Right ventricle myocardium inferior (tissue), 1 donor: Measurements from ENCODE around the gene TRIM42. TPM values are rescaled to one million over a fixed set of nuclear protein-coding genes. Genes with fewer than 3 reads are reported as not detected.
A peak's percentile ranks its signal among the peaks of the same experiment; 100 is the strongest.

Experiments used
- ATAC-seq: fragments of 200-7000 bp; cut with Tn5 transposase; one replicate; pipeline ENCODE4 v1.9.1; 2020; ENCODE audit warnings: mild to moderate bottlenecking, moderate library complexity
- DNase-seq: peaks from one replicate; pipeline ENCODE4 v3.0.0; 2021; ENCODE audit errors: missing footprints
- intact Hi-C: fragments of 100-400 bp; cut with DNase I; formaldehyde crosslinking; loops from one replicate; pipeline ENCODE4 v1.11.0; 2022
- total RNA-seq: library from RNA; stranded (reverse); fragmentation: NEBNext Ultra II Directional; extraction: Animal tissue kit (Norgen Biotek cat#: 25700); gene quantifications from one replicate; pipeline ENCODE4 v1.2.1, GENCODE V29; 2021
- donor health status: DM: no; HTN: yes; CAD: no; lungs with severe emphysema.

TRIM42 gene
- total RNA-seq, 1 donor from 2014 or later, result not detected

DNA sequence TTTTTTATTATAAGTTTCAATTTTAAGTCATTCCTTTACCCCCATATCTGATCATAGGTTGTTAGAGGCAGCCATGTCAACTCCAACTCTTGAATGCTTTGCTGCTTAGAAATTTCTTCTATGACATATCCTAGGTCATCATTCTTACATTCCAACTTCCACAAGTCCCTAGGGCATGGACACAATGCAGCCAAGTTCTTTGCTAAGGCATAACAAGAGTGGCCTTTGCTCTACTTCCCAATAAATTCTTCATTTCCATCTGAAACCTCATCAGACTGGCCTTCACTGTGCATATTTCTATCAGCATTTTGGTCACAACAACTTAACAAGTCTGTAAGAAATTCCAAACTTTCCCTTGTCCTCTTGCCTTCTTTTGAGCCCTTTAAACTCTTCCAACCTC lies 28.5 kb downstream of the TRIM42 start:
- DNase-seq, result no peak
- intact Hi-C loops, result no loop called here
- ATAC-seq, result no peak

DNA sequence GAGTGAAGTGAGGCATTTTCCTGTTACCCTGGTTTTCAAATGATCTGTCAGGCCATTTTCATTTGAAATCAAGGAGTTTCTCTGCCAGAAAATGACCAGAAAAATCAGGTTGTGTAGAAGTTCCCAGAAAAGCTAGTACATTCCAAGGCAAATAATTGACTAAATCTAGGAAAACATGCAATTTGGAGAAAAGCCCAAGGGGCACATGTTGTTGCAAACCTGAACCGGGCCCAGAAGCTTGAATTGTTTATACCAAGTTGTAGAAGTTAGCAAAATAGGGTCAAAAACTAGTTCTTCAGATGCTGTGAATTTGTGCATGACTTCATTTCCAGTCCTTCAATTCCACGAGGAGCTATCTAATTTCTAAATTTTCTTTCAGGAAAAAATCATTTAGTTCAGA lies 31.0 kb downstream of the TRIM42 start:
- DNase-seq (no peak), ATAC-seq (peak; percentile 38)
- intact Hi-C loops, result no loop called here

DNA sequence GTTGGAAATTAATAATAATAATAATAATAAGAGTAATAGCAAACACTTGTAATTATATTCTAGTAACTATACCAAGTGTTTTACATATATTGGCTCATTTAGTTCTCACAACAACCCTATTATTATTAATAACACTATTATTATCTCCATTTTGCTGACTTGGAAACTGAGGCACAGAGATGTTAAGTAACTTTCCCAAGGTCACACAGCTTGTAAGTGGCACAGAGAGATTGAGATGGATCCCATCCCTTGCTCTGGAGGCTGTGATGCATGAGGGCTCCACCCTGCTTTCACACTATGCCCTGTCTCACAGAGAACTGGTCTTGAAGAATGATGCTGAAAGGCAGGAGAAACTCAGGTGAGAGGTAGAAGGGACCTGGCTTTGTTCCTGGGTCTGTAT lies 31.9 kb downstream of the TRIM42 start:
- DNase-seq, result no peak
- ATAC-seq, result no peak
- intact Hi-C loops, result no loop called here

DNA sequence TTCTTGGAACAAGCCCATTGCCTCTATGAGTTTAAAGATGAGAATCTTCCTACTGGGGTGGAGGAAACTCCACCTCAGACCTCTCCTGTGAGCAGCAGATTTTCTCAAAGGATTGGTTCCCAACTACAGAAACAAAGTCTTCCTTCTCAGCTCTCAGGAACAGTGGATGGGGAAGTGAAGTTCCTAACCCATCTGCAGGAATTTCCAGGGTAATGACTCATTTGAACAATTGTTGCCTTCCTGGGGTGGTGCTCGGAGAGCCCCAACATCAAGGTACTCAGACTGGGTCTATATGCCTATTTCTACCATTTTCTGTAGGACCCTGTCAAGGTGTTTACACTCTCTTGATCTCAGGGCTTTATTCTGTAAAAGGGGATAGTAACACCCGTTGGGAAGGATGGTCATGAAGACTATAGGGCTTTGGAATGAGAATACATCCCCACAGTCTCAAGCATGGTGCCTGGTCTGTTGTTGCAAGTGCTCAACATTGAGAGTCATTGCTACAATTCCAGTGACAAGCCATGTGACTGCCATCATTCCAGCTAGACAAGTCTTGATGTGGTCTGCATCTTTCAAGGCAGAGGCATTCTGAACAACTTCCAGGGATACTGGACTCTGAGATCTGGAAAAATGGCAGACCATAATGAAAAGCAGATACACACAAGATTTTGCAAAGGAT lies 33.0 kb downstream of the TRIM42 start:
- intact Hi-C loops, result no loop called here
- DNase-seq (no peak), ATAC-seq (no peak)

DNA sequence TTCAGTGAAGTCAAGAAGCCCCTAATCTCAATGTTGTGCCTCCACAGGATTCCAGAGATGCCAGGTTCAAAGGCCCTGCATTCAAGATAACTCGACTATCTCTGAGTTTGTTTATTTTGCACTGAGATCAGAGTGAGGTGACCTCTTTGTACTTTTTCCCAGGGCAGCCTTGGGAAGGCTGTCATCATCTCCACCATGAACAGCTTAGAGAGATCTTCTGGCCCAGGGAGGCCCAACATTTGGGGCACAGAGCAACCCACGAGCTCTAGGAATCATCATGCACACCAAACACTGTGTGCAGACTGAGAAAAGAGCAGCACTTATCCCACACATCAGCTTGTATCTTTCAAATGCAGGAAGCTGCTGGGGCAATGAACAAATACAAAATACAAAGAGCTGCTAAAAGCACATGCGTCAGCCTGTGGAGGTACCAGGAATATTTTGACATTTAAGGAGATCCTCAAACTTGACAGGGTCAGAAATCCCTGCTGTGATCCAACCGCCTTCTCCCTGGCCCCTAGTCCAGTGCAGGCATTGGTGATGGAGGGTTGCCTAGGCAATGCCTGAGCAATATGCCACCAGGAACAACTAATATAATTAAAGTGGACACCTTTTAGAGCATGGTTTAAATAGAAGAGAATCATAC lies 33.6 kb downstream of the TRIM42 start:
- intact Hi-C loops, result no loop called here
- DNase-seq, result no peak
- no peak for ATAC-seq

DNA sequence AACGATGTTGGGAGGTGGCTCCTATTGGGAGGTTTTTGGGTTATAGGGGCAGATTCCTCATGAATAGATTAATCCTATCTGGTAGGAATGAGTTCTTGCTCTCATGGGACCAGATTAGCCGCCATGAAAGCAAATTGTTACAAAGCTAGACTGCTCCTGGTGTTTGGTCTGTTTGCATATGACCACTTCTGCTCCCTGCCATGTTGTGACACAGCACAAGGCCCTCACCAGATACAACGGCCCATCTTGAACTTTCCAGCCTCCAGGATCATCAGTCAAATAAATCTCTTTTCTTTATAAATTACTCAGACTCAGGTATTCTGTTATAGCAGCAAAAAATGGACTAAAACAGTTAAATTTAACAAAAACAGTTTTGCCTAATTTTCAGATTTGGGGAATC lies 34.4 kb downstream of the TRIM42 start:
- DNase-seq, result no peak
- intact Hi-C loops, result no loop called here
- no peak for ATAC-seq

DNA sequence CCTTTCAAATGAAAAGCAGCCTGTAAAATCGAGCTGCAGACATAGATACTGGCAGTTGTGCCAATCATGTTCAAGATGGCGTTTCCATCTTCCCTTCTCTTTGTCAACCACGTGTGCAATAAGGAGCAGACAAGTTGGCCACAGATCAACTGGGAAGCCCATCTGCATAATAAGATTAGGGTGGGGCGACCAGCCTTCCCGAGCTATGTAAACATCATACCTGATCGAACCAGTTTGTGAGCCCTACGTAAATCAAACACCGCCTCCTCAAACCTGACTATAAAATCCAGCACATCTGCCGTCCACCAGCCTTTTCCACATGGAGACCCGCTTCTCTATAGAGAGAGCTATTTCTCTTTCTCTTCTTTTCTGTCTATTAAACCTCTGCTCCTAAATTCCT lies 37.2 kb downstream of the TRIM42 start:
- intact Hi-C loops, result no loop called here
- ATAC-seq (no peak), DNase-seq (no peak)

DNA sequence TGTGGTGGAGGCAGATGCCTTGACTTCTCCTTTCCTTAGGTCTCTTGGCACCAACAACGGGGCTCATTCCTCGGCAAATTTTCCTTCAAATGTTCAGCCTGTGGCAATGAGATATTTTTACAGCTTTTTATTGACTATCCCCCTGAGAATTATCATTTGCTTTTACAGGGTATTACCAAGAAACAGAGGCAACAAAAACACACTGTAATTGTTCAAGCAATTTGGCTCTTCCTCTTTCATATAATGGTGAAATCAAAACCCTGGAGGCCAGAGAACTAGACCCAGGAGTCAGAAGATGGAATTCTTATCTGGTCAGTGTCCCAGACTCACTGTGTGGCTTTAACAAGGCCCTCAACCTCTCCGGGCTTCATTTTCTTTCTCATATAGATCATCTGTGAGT lies 40.1 kb downstream of the TRIM42 start:
- intact Hi-C loops, result no loop called here
- peak; percentile 66 for ATAC-seq

DNA sequence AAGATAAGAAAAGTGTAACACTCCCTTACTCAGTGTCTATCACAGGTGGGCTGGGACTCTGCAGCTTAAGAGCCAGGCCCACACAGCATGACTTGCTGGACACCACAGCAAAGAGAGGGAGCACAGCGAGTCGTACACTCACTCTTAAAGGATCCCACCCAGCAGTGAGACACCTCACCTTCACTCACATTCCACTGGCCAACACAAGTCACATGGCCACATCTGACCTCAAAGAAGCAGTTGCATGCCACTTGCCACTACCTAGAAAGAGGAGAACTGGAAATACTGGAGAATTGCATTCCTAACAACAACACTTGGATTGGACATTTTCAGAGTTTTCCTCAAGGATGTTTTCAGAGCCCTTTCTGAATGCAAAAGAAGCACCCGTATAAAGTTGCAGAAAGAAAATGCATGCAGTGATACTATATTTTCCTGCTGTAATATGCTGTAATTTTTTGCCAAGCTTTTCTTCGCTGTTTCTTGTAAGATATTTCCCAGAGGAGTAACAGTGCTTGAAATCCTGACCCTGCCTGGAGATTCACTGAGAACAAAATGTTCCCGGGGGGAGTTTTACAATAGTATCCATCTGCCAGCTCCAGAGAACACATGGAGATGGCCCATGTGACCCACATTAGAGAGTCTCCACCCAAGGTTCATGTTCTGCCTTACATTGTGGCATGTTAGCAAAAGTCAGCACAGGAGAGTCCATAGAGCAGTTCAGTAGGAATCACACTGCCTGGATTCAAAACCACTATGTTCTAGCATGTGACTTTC lies 42.2 kb downstream of the TRIM42 start:
- no peak for DNase-seq

More for the DNA sequence above, 40.1 kb downstream of the TRIM42 start:
- no peak for DNase-seq

DNA sequence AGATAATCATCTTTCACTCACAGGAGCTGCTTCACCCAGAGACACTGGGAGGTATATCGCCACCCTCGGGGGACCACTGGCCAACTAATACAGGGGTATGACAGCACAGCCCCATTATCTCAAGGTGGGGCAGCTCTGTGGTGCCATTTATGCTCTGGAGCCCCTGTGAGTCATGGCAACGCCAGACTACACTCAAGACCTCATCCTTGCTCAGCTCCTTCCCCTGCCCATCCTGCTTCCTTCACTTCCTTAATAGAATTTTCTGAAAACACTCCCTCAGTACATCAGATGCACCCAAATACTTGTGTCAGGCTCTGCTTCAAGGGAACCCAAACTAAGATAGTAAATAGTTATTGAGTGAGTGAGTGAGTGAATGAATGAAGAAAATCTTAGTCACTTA lies 45.7 kb downstream of the TRIM42 start:
- intact Hi-C loops, result loop anchor here (1.0 kb wide), 1 partner anchor 31 kb away; no protein-coding TSS in a partner anchor
- no peak for DNase-seq
- no peak for ATAC-seq

More for the DNA sequence above, 42.2 kb downstream of the TRIM42 start:
- peak; percentile 94 for ATAC-seq
- intact Hi-C loops, result no loop called here

DNA sequence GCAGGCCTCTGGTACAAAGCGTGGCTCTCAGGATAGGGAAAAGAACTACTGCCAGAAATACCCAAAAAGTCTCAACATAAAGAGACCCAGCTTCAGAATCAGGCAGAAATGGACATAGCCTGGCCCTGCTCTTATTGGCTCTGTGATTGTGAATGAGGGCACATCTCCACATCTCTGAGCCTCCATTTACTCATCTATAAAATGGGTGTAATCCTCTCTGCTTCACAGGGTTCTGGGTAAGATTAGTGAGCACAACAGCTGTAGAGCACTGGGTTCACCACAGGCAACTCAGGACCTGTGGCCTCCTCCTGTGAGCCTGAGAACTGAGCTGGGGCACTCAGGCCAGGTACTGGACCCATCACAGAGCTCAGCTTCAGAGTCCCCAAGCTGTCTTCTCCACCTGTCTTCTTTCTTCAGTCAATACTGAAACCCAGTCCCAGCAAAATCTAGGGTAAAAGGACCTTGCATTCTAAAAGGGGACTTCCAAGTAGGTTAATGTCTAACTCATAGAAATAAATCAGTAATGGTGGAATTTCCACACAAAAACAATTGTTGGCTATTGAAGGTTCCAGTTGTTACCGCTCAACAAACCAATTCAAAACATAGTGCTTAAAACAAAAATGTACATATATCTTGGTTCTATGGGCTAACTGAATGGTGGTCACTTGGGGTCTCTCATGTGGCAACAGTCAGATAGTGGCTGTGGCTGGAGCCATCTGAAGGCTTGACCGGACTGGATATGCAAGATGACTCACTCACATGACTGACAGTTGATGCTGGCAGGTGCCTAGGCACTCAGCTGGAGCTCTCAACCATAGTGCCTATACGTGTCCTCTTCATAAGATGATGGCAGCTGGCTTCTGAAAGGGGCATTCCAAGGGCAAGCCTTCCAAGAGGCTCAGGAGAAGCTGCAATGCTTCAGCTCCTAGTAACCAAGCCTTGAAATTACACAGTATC lies 47.3 kb downstream of the TRIM42 start:
- no peak for ATAC-seq
- no peak for DNase-seq
- intact Hi-C loops, result no loop called here

DNA sequence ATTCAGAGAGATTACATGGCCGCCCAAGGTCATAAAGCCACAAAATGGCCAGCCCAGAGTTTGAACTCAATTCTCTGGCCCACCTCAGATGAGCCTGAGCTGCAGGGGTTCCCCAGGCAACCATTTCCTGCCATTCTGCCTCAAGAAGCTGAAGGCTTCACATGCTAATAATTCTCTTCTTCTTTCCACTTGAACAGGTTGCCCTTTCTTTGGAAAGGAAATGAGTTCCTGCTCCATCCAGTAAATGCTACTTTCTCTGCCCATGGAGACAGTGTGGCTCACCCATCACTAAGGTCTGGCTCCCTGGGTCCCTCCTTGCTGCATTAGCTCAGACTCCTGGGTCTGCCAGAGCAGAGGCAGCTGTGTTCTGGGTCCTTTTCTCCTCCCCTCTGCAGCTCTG lies 48.2 kb downstream of the TRIM42 start:
- intact Hi-C loops, result no loop called here
- DNase-seq, result no peak
- no peak for ATAC-seq

DNA sequence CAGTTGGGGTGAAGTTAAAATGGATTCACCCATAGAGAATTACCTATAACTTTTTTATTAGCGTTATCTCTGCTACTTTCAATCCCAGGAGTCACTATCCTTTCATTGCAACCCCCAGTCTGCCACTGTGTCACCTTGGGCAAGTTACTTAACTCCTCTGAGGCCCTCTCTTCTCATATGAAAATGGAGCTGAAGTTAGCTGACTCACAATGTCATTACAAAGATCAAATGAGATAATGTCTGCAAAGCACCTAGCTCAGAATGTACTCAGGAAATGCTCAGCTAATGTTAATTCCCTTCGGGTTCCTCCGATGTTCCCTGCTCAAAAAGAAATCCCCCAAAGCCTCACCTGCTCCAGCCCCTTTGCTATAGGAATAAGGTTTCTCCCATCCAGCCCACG lies 50.0 kb downstream of the TRIM42 start:
- intact Hi-C loops, result no loop called here
- no peak for DNase-seq
- ATAC-seq, result no peak

DNA sequence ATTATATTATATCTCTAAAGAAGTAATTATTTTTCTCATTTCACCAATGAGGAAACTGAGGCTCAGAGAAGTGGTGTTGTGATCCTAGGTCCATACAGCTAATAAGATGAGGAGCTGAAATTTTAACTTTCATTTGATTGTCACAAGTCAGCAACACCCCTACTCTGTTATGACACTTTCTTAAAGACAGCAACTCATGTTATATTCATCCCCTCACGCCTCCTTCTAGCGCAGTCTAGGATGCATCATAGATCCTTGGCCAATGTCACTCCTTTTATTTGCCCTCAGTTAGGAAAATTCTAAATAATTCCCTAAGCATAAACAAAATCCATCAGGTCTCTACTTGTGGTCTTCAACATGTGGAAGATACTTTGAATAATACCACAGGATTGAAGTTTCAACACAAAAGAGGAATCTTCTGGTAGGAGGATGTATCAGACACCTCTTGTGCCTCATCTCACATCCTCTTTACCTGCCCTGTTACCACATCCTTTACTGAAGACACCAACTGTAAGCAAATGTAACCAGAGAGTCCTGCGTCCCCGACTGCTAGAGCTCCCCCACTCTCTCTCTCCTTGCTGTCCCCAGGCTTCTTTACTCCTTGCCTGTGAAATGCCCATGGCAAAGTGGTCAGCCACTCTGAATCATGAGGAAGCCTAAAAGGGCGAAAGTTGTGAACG lies 53.7 kb downstream of the TRIM42 start:
- intact Hi-C loops, result loop anchor here (10.0 kb wide), 1 partner anchor 437 kb away; no protein-coding TSS in a partner anchor
- DNase-seq (no peak), ATAC-seq (no peak)

DNA sequence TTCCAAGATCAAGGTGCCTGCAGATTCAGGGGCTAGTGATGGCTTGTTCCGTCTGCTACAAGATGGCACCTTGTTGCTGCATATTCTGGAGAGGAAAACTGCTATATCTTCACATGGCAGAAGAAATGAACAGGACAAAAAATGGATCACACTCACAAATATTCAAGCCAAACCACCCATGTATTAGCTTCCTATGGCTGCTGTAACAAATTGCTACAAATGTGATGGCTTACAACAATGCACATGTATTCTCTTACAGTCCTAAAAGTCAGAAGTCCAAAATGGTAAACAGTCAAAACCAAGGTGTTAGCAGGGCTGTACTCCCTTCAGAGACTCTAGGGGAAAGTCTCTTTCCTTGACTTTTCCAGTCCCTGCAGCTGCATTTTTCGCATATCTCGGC lies 55.8 kb downstream of the TRIM42 start:
- ATAC-seq, result no peak
- intact Hi-C loops, result loop anchor here (10.0 kb wide), 1 partner anchor 439 kb away; no protein-coding TSS in a partner anchor

DNA sequence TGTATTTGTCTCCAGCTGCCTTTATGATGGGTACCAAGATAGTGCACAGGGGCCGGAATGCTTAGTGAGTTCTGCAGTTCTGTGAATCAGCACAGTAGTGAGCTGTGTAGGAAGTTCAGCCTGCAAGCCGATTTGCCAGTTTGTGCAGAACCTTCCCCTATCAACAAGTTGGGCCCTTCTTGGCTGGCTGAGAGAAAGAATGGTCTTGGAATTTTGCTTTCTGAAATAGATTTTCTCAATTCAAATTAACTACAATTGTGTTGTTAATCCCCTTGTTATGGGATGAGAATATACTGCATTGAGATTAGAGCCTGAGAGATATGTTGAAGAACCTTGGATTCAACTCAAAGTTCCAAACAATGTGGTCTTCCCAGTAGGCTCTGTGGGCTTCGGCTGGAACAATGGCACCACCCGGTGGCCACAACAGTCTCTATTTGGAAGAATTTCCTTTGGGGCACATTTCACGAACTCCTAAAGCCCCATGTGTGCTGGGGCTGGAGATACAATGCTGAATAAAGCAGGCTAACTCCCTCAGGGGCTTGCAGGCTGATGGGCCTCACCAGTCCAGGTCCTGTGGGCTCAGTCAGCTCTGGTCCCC lies 59.1 kb downstream of the TRIM42 start:
- DNase-seq (no peak), ATAC-seq (peak; percentile 78)
- intact Hi-C loops, result loop anchor here (1.0 to 10.0 kb wide), 3 partner anchors 184 to 800 kb away; no protein-coding TSS in a partner anchor

More for the DNA sequence above, 55.8 kb downstream of the TRIM42 start:
- no peak for DNase-seq

DNA sequence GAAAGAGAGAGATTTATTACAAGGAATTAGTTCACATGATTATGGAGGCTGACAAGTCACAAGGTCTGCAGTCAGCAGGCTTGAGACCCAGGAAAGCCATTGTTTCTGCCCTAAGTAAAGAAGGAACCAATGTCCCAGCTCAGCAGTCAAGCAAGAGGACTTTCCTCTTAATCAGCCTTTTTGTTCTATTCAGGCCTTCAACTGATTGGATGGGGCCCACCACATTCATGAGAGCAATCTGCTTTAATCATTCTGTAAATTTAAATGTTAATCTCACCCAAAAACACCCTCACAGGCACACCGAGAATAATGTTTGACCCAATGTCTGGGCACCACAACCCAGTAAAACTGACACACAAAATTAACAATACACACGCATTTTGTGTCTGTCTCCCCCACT lies 64.3 kb downstream of the TRIM42 start:
- intact Hi-C loops, result no loop called here
- DNase-seq (no peak), ATAC-seq (no peak)

DNA sequence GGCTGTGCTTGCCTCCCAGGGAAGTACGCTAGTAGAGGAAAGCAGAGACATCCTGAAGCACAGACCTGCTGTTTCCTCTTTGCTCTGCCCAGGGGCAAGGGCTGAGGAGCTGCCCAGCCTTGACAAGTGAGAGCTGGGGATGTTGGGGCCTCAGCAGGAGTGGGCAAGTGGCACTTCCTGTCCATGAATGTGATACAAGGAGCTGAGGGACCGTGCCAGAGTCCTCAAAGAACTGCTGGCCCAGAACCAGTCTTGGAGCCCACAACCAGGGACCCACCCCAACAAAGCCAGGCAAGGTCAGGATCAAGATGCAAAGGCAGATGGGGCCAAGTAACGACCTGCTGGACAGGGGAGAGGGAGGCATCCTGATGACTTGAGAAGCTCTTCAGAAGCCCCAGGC lies 70.3 kb downstream of the TRIM42 start:
- no peak for DNase-seq
- no peak for ATAC-seq
- intact Hi-C loops, result no loop called here
